ENCODE measurements around the gene MAPT.
"Not testable (repeated sequence)": the region's sequence is repeated elsewhere in the genome, so short reads cannot be mapped to it uniquely, and the experiment has no call there.

MAPT gene

GRCh38 chr17:45956746-45957145, 62.4 kb downstream of the MAPT start:
- DNase-seq, result not testable (repeated sequence)

- DNase-seq, result no peak
Observed at GRCh38 chr17:45958307-45958706, 64.0 kb downstream of the MAPT start.

GRCh38 chr17:45958994-45959665, 64.8 kb downstream of the MAPT start:
- DNase-seq, result no peak

GRCh38 chr17:45960311-45960710, 66.0 kb downstream of the MAPT start:
- DNase-seq, result no peak

- no peak for DNase-seq
Observed at GRCh38 chr17:45961206-45961605, 66.9 kb downstream of the MAPT start.

- DNase-seq, result no peak
Observed at GRCh38 chr17:45962221-45962972, 68.0 kb downstream of the MAPT start.

GRCh38 chr17:45963283-45963682, 68.9 kb downstream of the MAPT start:
- DNase-seq, result no peak

- no peak for DNase-seq
Observed at GRCh38 chr17:45963889-45964288, 69.5 kb downstream of the MAPT start.

- DNase-seq, result no peak
Observed at GRCh38 chr17:45964634-45965033, 70.3 kb downstream of the MAPT start.

- DNase-seq, result no peak
Observed at GRCh38 chr17:45965812-45966211, 71.5 kb downstream of the MAPT start.

GRCh38 chr17:45966606-45967280, 72.4 kb downstream of the MAPT start:
- DNase-seq, result no peak

- no peak for DNase-seq
Observed at GRCh38 chr17:45967378-45967777, 73.0 kb downstream of the MAPT start.

- no peak for DNase-seq
Observed at GRCh38 chr17:45968732-45969131, 74.4 kb downstream of the MAPT start.

- no peak for DNase-seq
Observed at GRCh38 chr17:45969726-45970125, 75.4 kb downstream of the MAPT start.

- DNase-seq, result no peak
Observed at GRCh38 chr17:45970659-45971058, 76.3 kb downstream of the MAPT start.

GRCh38 chr17:45971698-45972141, 77.4 kb downstream of the MAPT start:
- DNase-seq, result no peak

GRCh38 chr17:45972531-45972930, 78.2 kb downstream of the MAPT start:
- no peak for DNase-seq

GRCh38 chr17:45973099-45973780, 78.9 kb downstream of the MAPT start:
- no peak for DNase-seq

- no peak for DNase-seq
Observed at GRCh38 chr17:45973946-45974859, 79.8 kb downstream of the MAPT start.

- DNase-seq, result no peak
Observed at GRCh38 chr17:45974916-45975630, 80.7 kb downstream of the MAPT start.

GRCh38 chr17:45975640-45976295, 81.4 kb downstream of the MAPT start:
- DNase-seq, result no peak

Data from activated T-cell treated with anti-CD3 and anti-CD28 coated beads, Interleukin-2, amount 50 U/mL, for 48 hours (primary cell).